HCT116 (cell line): Measurements from ENCODE around the gene RAP2A. TPM values are rescaled to one million over a fixed set of nuclear protein-coding genes. Genes with fewer than 3 reads are reported as not detected.

Experiments used
- ATAC-seq: fragments of 200-7000 bp; cut with Tn5 transposase; 2 replicates; pipeline ENCODE4 v1.9.1; 2020; ENCODE audit warnings: mild to moderate bottlenecking, moderate library complexity
- BruUV-seq: library from RNA; stranded (reverse); fragments of 400-500 nt; replicated peaks from 2 replicates; lab custom pipeline; 2021; lab: Mats Ljungman, UMichigan
- CTCF ChIA-PET: fragments of 300-600 bp; sonication (Branson Sonifier 250); formaldehyde crosslinking; loops from one replicate; lab custom pipeline; 2021; ENCODE audit warnings: antibody characterized with exemption; lab: Charles Lee
- POLR2A ChIA-PET: fragments of 300-600, 350-600 bp; sonication (Branson Sonifier 250); formaldehyde crosslinking; loops from one replicate; lab custom pipeline; 2021; ENCODE audit warnings: antibody characterized with exemption; lab: Charles Lee
- RAD21 ChIA-PET, 2 experiments: fragments of 300-600 bp; sonication (Branson Sonifier 250); formaldehyde crosslinking; loops; one replicate each; lab custom pipeline; 2023; ENCODE audit warnings: low total read pairs in 2 of 2; ENCODE audit not compliant: uncharacterized antibody in 2 of 2, unreplicated experiment in 2 of 2, low non-redundant PET in 1 of 2; lab: Charles Lee
- DNase-seq: peaks from one replicate; pipeline ENCODE4 v3.0.0-alpha.2; 2010; ENCODE audit warnings: low read depth, low spot score
- H2AFZ ChIP-seq: fragments of 200-600 bp; shearing (Covaris generic), sonication (generic); 2 replicates; pipeline ENCODE4 v1.6.1; 2017; ENCODE audit warnings: low read depth, mixed run types, mixed read lengths, antibody characterized with exemption, low read length; ENCODE audit not compliant: poor library complexity, severe bottlenecking
- H3K27ac ChIP-seq: 2 replicates; pipeline ENCODE4 v1.5.1; 2012; ENCODE audit warnings: low read depth, low read length
- H3K27me3 ChIP-seq: fragments of 200-600 bp; sonication (generic); 2 replicates; pipeline ENCODE4 v1.6.1; 2016; ENCODE audit warnings: mixed run types, low read length, mixed read lengths; ENCODE audit not compliant: insufficient read depth
- H3K36me3 ChIP-seq, 2 experiments: fragments of 200-500 bp in 1 of 2; fragments of 200-600 bp in 1 of 2; sonication (Bioruptor generic) in 1 of 2; sonication (generic) in 1 of 2; 2 replicates each; pipeline versions ENCODE4 v1.5.1 to v1.6.1; 2014 to 2016; ENCODE audit warnings: low read length in 2 of 2, inconsistent platforms in 1 of 2, mixed read lengths in 1 of 2, mixed run types in 1 of 2; ENCODE audit not compliant: insufficient read depth in 2 of 2, control insufficient read depth in 1 of 2
- H3K4me1 ChIP-seq, 2 experiments: fragments of 200-600 bp in 1 of 2; sonication (generic) in 1 of 2; 2 replicates each; pipeline versions ENCODE4 v1.5.1 to v1.6.1; 2012 to 2017; ENCODE audit warnings: low read length in 2 of 2, inconsistent platforms in 1 of 2, mild to moderate bottlenecking in 1 of 2, mixed read lengths in 1 of 2, mixed run types in 1 of 2, moderate library complexity in 1 of 2; ENCODE audit not compliant: insufficient read depth in 2 of 2, control insufficient read depth in 1 of 2
- H3K4me2 ChIP-seq: fragments of 200-600 bp; sonication (generic); 2 replicates; pipeline ENCODE4 v1.6.1; 2017; ENCODE audit warnings: mixed run types, low read length, mixed read lengths
- H3K4me3 ChIP-seq, 2 experiments: fragments of 200-600 bp in 1 of 2; sonication (generic) in 1 of 2; replicated peaks in 1 of 2; 2 replicates each; pipeline ENCODE4 v1.5.1; 2011 to 2016; ENCODE audit warnings: low read length in 2 of 2, control low read depth in 1 of 2, low read depth in 1 of 2, mild to moderate bottlenecking in 1 of 2, mixed read lengths in 1 of 2, mixed run types in 1 of 2
- H3K79me2 ChIP-seq: fragments of 200-600 bp; sonication (generic); 2 replicates; pipeline ENCODE4 v1.6.1; 2017; ENCODE audit warnings: mild to moderate bottlenecking, mixed run types, low read length, moderate library complexity, mixed read lengths; ENCODE audit not compliant: insufficient read depth
- H3K9ac ChIP-seq: fragments of 200-600 bp; sonication (generic); 2 replicates; pipeline ENCODE4 v1.6.1; 2016; ENCODE audit warnings: low read length, mixed read lengths
- H3K9me2 ChIP-seq: fragments of 200-600 bp; sonication (generic), shearing (Covaris generic); 2 replicates; pipeline ENCODE4 v1.6.1; 2017; ENCODE audit warnings: mixed run types, mild to moderate bottlenecking, moderate library complexity; ENCODE audit not compliant: insufficient read depth
- H3K9me3 ChIP-seq, 2 experiments: fragments of 200-500 bp in 1 of 2; fragments of 200-600 bp in 1 of 2; sonication (Bioruptor generic) in 1 of 2; sonication (generic) in 1 of 2; 2 replicates each; pipeline ENCODE4 v1.6.1; 2014 to 2017; ENCODE audit warnings: low read length in 2 of 2, mixed read lengths in 2 of 2, inconsistent platforms in 1 of 2, low read depth in 1 of 2, mild to moderate bottlenecking in 1 of 2, mixed run types in 1 of 2, moderate library complexity in 1 of 2; ENCODE audit not compliant: control insufficient read depth in 1 of 2, insufficient read depth in 1 of 2
- H4K20me1 ChIP-seq: fragments of 200-600 bp; sonication (generic), shearing (Covaris generic); 2 replicates; pipeline ENCODE4 v1.6.1; 2017; ENCODE audit warnings: mixed run types, mild to moderate bottlenecking, moderate library complexity; ENCODE audit not compliant: insufficient read depth
- ATF3 ChIP-seq: IDR thresholded peaks from 2 replicates; pipeline ENCODE4 v1.6.1; 2012
- CEBPB ChIP-seq: IDR thresholded peaks from 2 replicates; pipeline ENCODE4 v1.6.1; 2012; ENCODE audit warnings: low read depth
- EGR1 ChIP-seq: IDR thresholded peaks from 2 replicates; pipeline ENCODE4 v1.6.1; 2012; ENCODE audit warnings: low read depth
- ELF1 ChIP-seq: IDR thresholded peaks from 2 replicates; pipeline ENCODE4 v1.6.1; 2012; ENCODE audit warnings: low read depth, borderline replicate concordance
- EZH2 ChIP-seq: fragments of 200-600 bp; sonication (generic); IDR thresholded peaks from 2 replicates; pipeline ENCODE4 v1.6.1; 2017; ENCODE audit warnings: antibody characterized with exemption, mixed run types
- FOSL1 ChIP-seq: IDR thresholded peaks from 2 replicates; pipeline ENCODE4 v1.6.1; 2012; ENCODE audit warnings: low read depth
- JUND ChIP-seq: IDR thresholded peaks from 2 replicates; pipeline ENCODE4 v1.6.1; 2012
- MAX ChIP-seq: IDR thresholded peaks from 2 replicates; pipeline ENCODE4 v1.6.1; 2012
- POLR2A ChIP-seq: IDR thresholded peaks from 2 replicates; pipeline ENCODE4 v1.7.0; 2011; ENCODE audit warnings: borderline replicate concordance; ENCODE audit not compliant: insufficient read depth, insufficient read length; ENCODE audit errors: extremely low read depth
- REST ChIP-seq: IDR thresholded peaks from 2 replicates; pipeline ENCODE4 v1.6.1; 2012; ENCODE audit warnings: low read depth
- SIN3A ChIP-seq: IDR thresholded peaks from 2 replicates; pipeline ENCODE4 v1.6.1; 2012; ENCODE audit warnings: low read depth
- ZBTB33 ChIP-seq: IDR thresholded peaks from 2 replicates; pipeline ENCODE4 v1.6.1; 2011; ENCODE audit warnings: mild to moderate bottlenecking, low read length, moderate library complexity; ENCODE audit not compliant: insufficient replicate concordance; ENCODE audit errors: extremely low read depth
- ZNF274 ChIP-seq: fragments of 200-500 bp; sonication (Bioruptor generic); IDR thresholded peaks from 2 replicates; pipeline ENCODE4 v1.6.1; 2014; ENCODE audit warnings: mild to moderate bottlenecking, low read depth, low read length, inconsistent platforms
- intact Hi-C: fragments of 100-400 bp; cut with micrococcal nuclease; formaldehyde crosslinking; loops from 2 replicates; pipeline ENCODE4 v1.10.0; 2022
- total RNA-seq: library from RNA; stranded (reverse); gene quantifications from one replicate; pipeline ENCODE4 v1.2.1, GENCODE V29; 2021; ENCODE audit not compliant: unreplicated experiment

The RAP2A gene
- total RNA-seq, 1 experiment from 2014 or later, result 27.6 TPM

GRCh38 chr13:97387485-97387839, 46.5 kb upstream of the RAP2A start:
- CTCF ChIA-PET, result no interaction called here
- intact Hi-C loops, result no loop called here
- Histone ChIP-seq H4K20me1 (no peaks in the 10 kb centered on the region), H3K9me3 (no peaks in the 10 kb centered on the region), H2AFZ (no peak overlapping the region), H3K4me2 (no peak overlapping the region), H3K9me2 (no peaks in the 10 kb centered on the region), H3K36me3 (peaks cover 4 to 9% of the 10 kb centered on the region in 2 experiments; a peak in 1 of 4 replicates), H3K9ac (no peak overlapping the region), H3K4me3 (no peak overlapping the region), H3K27ac (no peak overlapping the region), H3K4me1 (no peaks in the 10 kb centered on the region), H3K79me2 (no peaks in the 10 kb centered on the region), H3K27me3 (no peaks in the 10 kb centered on the region)
- no peak for DNase-seq
- RAD21 ChIA-PET, result no interaction called here
- no TSS peak for BruUV-seq
- POLR2A ChIA-PET, result no interaction called here
- no peak for TF ChIP-seq CEBPB
- no peak for TF ChIP-seq ZBTB33
- no peak for TF ChIP-seq FOSL1
- no peak for TF ChIP-seq POLR2A
- no peak for ATAC-seq

GRCh38 chr13:97387890-97388289, 46.1 kb upstream of the RAP2A start:
- H3K27me3 ChIP-seq, result no peaks in the 10 kb centered on the region
- peaks cover 4 to 7% of the 10 kb centered on the region in 2 experiments; a peak in 1 of 4 replicates for H3K36me3 ChIP-seq
- no peaks in the 10 kb centered on the region for H3K4me1 ChIP-seq
- H3K9me3 ChIP-seq, result no peaks in the 10 kb centered on the region
- H4K20me1 ChIP-seq, result no peaks in the 10 kb centered on the region
- H3K4me2 ChIP-seq, result no peak overlapping the region
- H3K9me2 ChIP-seq, result no peaks in the 10 kb centered on the region
- ChIA-PET CTCF (no interaction called here), POLR2A (no interaction called here), RAD21 (no interaction called here)
- ATAC-seq (no peak), DNase-seq (no peak)
- intact Hi-C loops, result no loop called here
- H2AFZ ChIP-seq, result no peak overlapping the region
- no peaks in the 10 kb centered on the region for H3K79me2 ChIP-seq
- H3K9ac ChIP-seq, result no peak overlapping the region
- H3K4me3 ChIP-seq, result no peak overlapping the region
- TF ChIP-seq EZH2 (no peak), JUND (no peak), CEBPB (no peak), REST (no peak), ATF3 (no peak), FOSL1 (no peak), MAX (no peak), EGR1 (no peak), ELF1 (no peak), POLR2A (no peak), ZNF274 (no peak), SIN3A (no peak)
- BruUV-seq, result no TSS peak
- no peak overlapping the region for H3K27ac ChIP-seq
